HTR-8/SVneo (cell line): Measurements from ENCODE around the gene EXD3.
"Not testable (repeated sequence)": the region's sequence is repeated elsewhere in the genome, so short reads cannot be mapped to it uniquely, and the experiment has no call there.

Experiments
- DNase-seq: peaks from one replicate; pipeline ENCODE4 v3.0.0; 2011; ENCODE audit warnings: low spot score, mixed read lengths; ENCODE audit not compliant: insufficient read length
- FAIRE-seq: peaks from 2 replicates; lab custom pipeline; 2011; peaks lifted over from hg19 to GRCh38; lab: Jason Lieb, UNC

EXD3 gene

DNA sequence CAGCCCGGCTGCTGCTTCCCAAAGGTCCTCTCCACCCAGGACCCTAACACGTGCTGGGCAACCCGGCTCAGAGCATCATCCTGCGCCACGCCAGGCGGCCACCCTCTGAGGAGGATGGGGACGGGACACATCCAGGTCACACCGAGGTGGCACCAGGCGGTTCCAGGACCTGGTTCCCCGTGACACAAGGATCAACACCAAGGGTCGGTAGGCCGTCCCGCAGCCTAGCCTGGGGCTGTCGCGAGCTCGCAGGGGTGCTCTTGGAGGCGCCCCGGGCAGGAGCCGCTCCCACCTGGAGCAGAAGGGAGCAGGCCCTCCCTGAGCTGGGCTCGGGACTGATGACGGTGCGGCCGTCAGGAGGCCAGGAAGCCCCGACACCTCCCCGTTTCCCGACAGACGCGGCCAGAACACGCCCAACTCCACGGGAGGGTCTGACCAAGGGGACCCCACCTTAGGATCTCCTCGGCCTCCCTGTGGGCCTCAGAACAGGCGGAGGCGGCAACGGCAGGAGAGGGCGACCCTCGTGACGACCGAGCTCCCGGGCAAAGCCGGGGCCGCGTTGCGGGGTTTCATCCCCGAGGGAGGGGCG is 6.3 kb downstream of the EXD3 start:
- FAIRE-seq (no peak), DNase-seq (no peak)

DNA sequence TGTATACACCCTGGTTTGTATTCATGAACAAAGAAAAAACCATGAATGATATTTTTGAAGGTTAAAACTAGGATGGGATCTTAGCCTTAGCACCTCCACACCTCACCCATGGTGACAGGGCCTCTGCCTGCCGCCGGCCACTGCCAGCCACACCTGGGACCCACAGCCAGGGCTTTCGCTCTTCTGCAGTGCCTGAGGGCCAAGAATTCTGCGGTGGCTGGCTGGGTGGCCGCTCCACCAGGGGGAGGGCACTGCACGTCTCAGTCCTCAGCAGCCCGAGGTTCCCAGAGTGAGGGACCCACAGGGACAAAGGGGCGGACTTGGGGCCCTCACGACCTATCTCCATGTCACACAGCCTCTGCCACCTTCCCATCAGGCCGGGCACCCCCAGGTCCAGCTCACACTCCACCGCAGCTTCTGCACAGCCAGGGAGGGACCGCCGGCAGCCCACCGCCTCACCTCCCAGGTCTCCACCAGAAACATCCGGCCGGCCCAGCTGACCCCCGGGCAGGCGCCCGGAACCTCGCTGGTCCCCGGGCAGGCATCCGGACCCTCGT is 6.9 kb downstream of the EXD3 start:
- DNase-seq (no peak), FAIRE-seq (no peak)

DNA sequence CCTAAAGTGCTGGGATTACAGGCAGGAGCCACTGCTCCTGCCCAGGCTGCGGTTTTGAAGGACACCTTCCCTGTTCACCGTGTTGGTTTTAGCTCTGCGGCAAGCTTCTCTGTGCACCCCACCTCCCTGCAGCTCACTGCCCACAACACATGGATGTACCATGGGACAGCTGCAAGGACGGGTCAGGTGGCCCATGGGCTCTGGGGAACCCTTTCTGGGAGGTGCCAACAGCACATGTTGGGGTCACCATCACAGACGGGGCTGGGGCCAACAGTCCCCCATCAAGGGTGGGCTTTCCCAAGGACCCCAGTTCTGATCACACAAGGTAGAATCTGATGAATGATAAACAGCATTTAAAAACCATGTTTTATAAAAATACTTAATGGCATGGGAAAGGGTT is 7.5 kb downstream of the EXD3 start:
- DNase-seq, result no peak
- no peak for FAIRE-seq

DNA sequence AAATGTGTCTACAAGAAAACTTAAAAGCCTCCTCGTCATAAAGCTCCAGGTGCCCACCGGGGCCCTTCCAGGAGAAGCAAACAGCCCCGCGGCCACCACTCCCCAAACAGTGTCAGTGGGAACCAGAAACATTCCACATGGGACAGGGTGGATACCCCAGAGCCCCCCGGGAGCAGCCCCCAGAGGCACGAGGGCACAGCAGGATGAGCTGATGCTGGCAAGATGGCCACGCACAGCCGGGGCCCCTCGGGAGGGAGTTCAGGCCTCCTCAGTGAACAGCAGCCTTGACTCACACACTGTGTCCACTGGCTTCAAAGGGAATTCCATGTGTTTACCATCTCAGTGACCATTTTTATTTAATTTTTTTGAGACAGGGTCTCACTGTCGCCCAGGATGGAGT is 10.5 kb downstream of the EXD3 start:
- no peak for FAIRE-seq
- no peak for DNase-seq

DNA sequence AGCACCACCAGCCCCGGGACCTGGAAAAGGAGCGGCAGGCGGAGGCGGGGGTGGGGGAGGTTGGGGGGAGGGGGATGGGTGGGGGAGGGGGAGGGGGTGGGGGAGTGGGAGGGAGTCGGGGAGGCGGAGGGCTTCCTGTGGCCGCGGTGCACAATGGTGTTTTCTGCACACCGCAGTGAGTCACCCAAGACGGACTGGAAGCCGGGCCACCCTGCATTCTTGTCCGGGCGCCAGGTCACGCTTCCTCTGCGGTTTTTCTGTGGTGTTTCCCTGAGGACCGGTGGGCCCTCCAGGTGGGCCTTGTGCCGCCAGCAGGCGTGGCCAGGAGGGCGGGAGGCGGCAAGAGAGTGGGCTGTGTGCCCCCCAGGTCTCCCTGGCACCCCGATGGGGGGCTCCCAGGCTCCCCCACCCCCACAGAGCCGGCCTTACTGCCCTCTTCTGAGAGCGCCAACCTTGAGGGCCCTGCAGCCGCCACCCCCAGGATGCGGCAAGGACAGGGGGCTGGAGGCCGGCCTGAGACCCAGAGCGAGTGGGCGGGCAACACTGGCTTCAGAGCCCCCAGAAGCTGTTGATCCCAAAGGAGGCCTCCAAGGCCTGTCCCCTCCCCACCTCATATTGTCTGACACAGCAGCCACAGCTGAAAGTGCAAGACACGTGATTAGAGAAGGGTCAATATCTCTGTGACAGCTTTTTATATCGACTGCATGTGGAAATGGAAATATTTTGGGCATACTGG is 11.1 kb downstream of the EXD3 start:
- DNase-seq (peak; percentile 88), FAIRE-seq (no peak)

DNA sequence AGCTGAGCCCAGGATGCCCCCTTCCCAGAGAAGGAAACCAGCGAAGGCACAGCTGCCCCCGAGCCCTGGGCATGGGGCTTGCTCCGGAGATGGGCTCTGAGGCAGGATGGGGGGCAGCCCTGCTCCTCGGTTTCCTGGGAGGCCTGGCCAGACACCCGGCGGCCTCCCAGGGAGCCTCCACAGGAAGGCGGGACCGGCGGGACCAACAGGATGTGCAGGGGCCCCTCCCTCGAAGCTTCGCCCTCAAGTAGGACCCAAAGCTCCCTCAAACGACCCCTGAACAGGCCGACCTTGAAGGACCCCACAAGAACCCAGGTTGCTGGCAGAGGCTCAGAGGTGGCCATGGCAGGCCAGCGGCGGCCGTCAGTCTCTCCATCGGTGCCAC is 11.7 kb downstream of the EXD3 start:
- no peak for FAIRE-seq
- no peak for DNase-seq

DNA sequence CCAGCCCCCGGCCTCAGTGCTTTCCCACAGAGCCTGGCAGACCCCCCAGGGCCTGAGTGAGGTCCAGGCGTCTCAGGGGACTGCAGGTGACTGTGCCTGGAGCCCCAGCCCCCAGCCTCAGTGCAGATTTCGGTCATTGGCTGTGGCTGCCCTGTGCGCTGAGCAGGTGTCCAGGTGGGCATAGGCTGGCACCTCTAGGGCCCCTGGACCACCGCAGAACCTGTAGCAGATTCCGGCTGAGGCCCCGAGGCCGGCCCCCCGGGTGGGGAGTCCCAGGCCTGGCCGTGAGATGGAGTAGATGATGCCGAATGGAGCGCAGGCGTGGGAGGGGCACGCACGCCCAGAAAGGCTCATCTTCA is 12.1 kb downstream of the EXD3 start:
- no peak for DNase-seq
- no peak for FAIRE-seq

DNA sequence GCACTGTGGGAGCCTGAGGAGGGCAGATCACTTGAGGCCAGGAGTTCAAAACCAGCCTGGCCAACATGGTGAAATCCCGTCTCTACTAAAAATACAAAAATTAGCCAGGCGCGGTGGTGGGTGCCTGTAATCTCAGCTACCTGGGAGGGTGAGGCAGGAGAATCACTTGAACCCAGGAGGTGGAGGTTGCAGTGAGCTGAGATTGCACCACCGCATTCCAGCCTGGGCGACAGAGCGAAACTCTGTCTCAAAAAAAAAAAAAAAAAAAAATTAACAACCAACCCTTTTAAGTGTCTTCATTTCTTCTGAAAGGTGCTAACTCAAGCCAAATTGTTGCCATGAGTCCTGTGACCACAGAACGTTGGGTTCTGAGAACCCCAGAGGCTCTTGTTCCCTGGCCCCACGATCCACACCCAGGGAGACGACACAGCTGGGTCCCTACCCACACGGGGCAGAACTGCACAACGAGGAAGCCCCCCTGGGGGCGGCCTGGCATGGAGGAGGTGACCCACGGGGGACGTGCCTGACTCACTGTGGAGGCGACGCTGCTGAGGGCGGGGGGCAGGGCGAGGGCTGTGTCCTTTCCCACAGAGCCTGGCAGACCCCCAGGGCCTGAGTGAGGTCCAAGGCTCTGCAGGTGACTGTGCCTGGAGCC is 12.6 kb downstream of the EXD3 start:
- not testable (repeated sequence) for FAIRE-seq, DNase-seq

DNA sequence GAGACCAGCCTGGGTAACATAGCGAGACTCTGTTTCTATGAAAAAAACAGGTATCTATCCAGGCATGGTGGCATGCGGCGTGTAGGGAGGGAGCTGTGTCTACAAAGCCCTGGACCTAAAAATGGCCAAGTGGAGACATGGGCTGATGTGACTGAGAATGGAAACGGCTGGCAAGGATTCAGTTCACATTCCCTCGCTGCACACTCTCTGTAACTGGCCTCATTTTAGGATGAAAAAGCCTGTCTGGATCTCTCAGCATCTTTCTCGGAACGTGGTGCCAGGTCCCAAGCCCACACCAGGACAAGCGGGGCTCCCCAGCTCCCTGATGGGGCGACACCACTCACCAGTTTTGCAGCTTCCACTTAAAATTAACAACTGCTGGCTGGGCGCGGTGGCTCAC is 13.4 kb downstream of the EXD3 start:
- FAIRE-seq, result no peak

DNA sequence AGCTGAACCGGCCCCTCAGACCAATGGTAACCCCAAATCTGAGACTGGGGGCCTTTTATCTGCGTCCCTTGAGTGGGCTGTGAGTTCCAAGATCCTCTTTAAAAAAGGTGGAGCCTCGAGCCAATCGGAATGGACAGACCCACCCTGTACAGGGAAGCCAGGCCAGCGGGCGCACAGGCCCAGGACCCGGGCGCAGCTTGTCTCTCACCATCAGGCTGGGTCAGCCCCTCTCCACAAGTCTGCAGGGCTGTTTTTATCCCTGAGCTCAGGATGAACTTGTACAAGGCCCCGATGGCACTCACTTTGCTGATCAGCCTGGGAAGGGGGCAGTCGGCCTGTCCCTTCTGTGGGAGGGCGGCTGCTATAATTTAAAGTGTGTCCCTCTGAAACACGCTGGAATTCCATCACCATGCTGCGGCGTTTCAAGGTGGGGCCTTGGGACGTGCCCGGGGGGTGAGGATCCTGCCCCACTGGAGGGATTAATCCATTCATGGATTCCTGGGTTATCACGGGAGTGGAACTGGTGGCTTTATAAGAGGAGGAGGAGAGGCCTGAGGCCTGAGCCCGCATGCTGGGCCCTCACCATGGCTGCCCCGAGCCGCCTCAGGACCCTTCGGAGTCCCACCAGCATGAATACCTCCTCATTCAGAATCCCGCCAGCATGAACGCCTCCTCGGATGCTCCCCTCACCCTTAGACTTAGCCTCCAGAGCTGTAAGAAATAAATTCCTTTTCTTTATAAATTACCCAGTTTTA is 14.1 kb downstream of the EXD3 start:
- FAIRE-seq, result no peak
- no peak for DNase-seq

More for the DNA sequence above, 13.4 kb downstream of the EXD3 start:
- no peak for DNase-seq

DNA sequence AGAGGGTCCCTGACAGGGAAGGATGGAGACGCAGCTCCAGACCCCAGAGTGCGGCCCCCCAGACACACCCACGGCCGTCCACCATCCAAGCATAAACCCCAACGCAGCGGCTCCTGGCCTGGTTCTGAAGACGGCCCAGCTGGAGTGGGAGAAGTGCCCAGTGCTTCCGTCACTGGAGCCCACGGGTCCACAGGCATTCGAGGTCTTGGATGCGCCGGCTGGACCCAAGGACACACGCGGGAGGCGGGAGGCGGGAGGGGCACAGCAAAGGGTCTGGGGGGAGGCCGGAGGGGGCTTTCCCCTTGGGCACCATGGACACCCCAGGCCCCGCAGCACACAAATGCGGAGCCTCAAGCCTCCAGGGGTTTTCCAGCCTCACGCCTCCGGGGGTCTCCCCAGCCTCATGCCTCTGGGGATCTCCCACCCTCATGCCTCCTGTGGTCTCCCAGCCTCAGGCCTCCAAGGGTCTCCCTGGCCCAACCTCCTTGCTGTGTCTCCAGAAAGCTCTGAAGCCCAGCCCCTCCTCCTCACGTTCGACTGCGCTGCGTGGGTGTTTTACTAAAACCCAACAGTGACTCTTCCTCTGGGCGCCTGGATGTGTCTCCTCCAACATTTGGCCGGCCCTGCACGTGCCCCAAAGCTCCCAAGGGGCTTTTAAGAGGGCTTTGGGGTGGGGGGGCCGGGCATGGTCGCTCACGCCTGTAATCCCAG is 15.2 kb downstream of the EXD3 start:
- FAIRE-seq, result no peak

DNA sequence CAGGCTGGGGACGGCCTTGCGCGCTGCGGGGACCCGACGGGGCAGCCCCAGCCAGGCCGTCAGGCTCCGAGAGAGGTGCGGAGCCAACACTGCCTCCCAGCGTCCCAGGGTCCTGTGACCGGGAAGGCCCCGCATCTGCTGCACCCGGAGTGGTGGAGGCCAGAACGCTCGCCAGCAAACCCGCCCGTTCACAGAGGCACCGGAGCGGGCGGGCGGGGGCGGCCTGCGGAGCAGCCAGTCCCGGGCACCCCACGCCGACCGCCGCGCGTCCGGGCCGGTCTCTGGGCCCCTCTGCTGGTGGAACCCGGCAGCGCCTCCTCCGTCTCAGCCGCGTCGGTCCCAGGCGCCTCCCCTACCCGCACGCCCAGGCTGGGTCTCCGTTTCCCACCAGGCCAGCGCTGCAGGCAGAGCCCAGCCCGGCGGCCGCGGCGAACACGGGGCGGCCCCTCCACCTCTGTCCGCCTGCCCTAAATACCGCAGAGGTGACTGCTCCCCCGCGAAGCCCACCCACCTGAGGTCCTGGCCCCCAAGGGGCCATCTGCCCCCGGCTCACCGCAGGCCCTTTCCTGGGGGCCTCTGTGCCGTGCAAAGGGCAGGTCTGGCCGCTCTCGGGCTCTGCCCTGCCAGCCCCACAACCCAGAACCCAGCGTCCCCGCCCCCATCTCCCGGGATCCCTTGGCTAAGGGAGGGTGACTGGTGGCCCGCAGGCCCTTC is 15.9 kb downstream of the EXD3 start:
- DNase-seq, result no peak

More for the DNA sequence above, 15.2 kb downstream of the EXD3 start:
- no peak for DNase-seq

DNA sequence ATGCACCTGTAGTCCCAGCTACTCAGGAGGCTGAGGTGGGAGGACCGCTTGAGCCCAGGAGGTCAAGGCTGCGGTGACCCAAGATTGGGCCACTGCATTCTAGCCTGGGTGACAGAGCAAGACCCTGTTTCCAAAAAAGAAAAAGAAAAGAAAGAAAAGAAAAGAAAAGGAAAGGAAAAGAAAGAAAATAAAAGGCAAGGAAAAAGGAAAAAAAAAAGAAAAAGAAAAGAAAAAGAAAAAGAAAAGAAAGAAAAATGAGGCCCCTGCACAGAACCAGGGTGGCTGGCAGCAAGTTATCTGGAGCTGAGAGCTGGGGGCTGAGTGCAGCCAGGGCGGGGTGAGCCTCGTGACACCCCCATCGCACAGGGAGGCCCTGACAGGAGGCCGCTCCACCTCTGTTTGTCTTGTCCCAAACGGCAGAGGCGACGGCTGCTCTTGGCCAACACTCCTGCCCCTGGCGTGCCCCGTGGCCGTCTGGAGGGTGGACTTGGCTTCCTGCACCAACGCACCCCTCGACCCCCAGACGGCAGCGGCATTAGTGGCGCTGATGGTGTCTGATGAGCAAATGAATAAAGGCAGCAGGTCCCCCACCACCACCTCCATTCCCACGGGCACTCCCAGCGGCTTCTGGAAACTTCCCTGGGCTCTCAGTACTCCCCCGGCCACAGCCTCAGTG is 16.7 kb downstream of the EXD3 start:
- no peak for FAIRE-seq

More for the DNA sequence above, 15.9 kb downstream of the EXD3 start:
- FAIRE-seq, result no peak

DNA sequence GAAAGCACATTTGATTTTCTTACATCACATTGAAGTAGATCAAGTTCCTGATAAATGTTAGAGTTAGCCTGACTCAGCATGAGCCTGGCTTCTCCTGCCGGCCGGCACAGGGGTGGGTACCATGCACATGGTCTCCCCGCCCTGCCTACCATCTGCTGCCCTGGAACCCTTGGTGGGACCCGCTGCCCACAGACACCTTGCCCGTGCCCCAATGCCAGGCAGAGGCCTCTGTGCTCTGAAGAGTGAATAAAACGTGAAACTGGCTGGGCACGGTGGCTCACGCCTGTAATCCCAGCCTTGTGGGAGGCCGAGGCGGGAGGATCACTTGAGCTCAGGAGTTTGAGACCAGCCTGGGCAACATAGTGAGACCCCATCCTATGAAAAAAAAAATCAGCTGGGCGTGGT is 17.3 kb downstream of the EXD3 start:
- no peak for FAIRE-seq
- DNase-seq, result no peak

More for the DNA sequence above, 16.7 kb downstream of the EXD3 start:
- DNase-seq, result no peak

DNA sequence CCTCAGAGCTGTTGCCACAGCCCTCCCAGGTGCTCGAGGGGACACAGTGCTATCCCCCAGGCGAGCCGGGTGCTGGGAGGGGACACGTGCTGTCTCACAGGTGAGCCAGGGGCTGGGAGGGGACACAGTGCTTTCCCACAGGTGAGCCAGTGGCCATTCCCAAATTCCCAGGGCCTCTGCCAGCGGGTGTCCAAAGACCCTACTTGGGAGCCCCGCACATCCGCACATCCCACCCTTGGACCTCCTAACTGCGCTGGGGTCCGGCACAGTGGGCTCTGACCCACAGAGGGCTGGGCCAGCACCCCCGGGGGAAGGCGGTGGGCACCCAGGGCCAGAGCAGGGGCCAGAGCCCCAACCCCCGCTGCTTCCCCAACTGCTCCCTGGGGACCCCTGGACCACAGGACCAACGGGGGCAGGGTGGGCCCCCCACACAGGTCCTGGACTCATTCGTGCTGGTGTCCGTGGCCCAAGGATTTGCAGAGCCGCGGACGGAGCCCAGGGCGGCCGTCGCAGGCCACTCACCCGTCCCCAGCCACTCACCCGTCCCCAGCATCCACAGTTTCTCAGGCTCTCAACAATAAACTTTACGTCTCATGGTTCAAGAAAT is 17.9 kb downstream of the EXD3 start:
- no peak for DNase-seq
- no peak for FAIRE-seq

DNA sequence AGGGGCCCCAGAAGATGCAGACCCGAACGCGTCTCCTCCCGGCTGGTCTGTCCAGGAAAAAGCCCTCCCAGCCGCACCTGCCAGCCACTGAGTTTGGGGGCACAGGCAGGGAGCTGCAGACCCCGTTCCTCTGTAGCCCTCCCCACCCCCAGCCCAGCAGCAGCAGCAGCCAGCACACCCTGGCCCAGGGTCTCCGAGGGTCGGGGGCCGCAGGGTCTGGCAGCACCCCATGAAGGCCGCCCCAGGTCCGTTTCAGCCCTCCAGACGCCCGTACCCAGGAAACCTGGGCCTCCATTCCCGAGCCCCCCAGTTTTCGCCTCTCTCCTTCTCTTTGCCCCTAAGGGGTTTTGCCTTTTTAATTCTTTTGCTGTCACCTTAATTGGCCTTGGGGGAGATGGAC is 19.7 kb downstream of the EXD3 start:
- FAIRE-seq (no peak), DNase-seq (no peak)

DNA sequence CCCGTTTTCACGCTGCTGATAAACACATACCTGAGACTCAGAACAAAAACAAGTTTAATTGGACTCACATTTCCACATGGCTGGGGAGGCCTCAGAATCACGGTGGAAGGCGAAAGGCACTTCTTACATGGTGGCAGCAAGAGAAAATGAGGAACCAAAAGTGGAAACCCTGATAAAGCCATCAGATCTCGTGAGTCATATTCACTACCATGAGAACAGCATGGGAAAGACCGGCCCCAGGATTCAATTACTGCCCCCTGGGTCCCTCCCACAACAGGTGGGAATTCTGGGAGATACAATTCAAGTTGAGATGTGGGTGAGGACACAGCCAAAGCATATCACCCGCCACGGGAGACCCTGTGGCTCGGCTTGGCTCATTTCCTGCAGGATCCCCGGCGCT is 20.2 kb downstream of the EXD3 start:
- DNase-seq, result no peak

More for the DNA sequence above, 20.2 kb downstream of the EXD3 start:
- no peak for FAIRE-seq
